ENCODE results near the gene TRIP11. TPM values are rescaled to one million over a fixed set of nuclear protein-coding genes. Genes with fewer than 3 reads are reported as not detected.

Gene TRIP11
- total and polyA plus RNA-seq, 2 experiments from 2014 or later: 24.9 to 52.2 TPM

DNA sequence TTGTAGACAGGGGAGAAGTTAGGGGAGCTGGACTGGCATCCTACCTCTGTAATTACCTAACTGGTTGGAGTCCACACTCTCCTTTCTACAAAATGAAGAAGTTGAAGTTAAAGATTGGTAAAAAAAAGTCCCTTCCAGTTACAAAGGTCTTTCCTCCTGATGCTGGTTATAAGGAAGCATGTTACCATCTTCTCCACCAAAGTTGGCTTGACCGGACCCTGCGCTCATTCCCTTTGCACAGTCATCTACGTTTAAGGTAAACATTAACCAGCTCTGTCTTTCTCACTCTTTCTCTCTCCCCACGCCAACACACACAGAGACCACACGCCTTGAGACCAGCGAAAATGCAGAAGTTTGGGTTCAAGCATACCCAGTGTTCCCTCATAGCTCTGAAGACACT is 104.3 kb downstream of the TRIP11 start (continued):
- TF ChIP-seq ZNF462 (CRISPR knock-in tag; IDR thresholded peaks at IDR 0.05): no peak
- TF ChIP-seq, protein P1, sequence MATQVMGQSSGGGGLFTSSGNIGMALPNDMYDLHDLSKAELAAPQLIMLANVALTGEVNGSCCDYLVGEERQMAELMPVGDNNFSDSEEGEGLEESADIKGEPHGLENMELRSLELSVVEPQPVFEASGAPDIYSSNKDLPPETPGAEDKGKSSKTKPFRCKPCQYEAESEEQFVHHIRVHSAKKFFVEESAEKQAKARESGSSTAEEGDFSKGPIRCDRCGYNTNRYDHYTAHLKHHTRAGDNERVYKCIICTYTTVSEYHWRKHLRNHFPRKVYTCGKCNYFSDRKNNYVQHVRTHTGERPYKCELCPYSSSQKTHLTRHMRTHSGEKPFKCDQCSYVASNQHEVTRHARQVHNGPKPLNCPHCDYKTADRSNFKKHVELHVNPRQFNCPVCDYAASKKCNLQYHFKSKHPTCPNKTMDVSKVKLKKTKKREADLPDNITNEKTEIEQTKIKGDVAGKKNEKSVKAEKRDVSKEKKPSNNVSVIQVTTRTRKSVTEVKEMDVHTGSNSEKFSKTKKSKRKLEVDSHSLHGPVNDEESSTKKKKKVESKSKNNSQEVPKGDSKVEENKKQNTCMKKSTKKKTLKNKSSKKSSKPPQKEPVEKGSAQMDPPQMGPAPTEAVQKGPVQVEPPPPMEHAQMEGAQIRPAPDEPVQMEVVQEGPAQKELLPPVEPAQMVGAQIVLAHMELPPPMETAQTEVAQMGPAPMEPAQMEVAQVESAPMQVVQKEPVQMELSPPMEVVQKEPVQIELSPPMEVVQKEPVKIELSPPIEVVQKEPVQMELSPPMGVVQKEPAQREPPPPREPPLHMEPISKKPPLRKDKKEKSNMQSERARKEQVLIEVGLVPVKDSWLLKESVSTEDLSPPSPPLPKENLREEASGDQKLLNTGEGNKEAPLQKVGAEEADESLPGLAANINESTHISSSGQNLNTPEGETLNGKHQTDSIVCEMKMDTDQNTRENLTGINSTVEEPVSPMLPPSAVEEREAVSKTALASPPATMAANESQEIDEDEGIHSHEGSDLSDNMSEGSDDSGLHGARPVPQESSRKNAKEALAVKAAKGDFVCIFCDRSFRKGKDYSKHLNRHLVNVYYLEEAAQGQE (IDR thresholded peaks at IDR 0.05; ENCODE audit: unreplicated experiment): no peak

- H2AFZ ChIP-seq: no peak overlapping the region
- H3K4me3 ChIP-seq: no peak overlapping the region
- no peak overlapping the region for H3K27ac ChIP-seq (ENCODE audit: low read depth)
- Mint-ChIP-seq H3K4me1 (peaks cover 14% of the 10 kb centered on the region; the same call in 2 of the 3 replicates), H3K9me3 (no peaks in the 10 kb centered on the region), H3K27ac (no peak overlapping the region), H3K4me3 (no peak overlapping the region), H3K36me3 (ENCODE audit: low read depth) (no peaks in the 10 kb centered on the region), H3K27me3 (ENCODE audit: insufficient read depth, low read depth, poor library complexity) (no peaks in the 10 kb centered on the region)
- no peaks in the 10 kb centered on the region for H3F3A ChIP-seq (replicated peaks; ENCODE audit: low read depth)
- H4K20me1 ChIP-seq (replicated peaks; ENCODE audit: insufficient read depth): no peaks in the 10 kb centered on the region
- H3K4me1 ChIP-seq (ENCODE audit: insufficient read depth): 0 out of 2 replicates have a peak, but pooled peaks cover 5% of the 10 kb centered on the region
- no peaks in the 10 kb centered on the region for H3K36me3 ChIP-seq (ENCODE audit: insufficient read depth)
- H3K27me3 ChIP-seq (ENCODE audit: insufficient read depth): no peaks in the 10 kb centered on the region
- ATAC-seq (no peak), DNase-seq (ENCODE audit: low spot score) (no peak)
- H3K9me2 ChIP-seq (ENCODE audit: insufficient read depth): peaks cover 4% of the 10 kb centered on the region; the same call in 1 of the 2 replicates
- H3K4me2 ChIP-seq: no peak overlapping the region
- H3K79me2 ChIP-seq (replicated peaks; ENCODE audit: insufficient read depth): no peaks in the 10 kb centered on the region
- TF ChIP-seq CTCF (conservative IDR thresholded peaks at IDR 0.05; ENCODE audit: low read depth in 2 of 2): no peak
- TF ChIP-seq EZH2 (IDR thresholded peaks at IDR 0.05; ENCODE audit: low read depth, unreplicated experiment): no peak
Observed at GRCh38 chr14:91934554-91935285, 105.1 kb downstream of the TRIP11 start.

Data from GM23338 (cell line).